Measurements from ENCODE around the gene PIK3C2G.

DNA sequence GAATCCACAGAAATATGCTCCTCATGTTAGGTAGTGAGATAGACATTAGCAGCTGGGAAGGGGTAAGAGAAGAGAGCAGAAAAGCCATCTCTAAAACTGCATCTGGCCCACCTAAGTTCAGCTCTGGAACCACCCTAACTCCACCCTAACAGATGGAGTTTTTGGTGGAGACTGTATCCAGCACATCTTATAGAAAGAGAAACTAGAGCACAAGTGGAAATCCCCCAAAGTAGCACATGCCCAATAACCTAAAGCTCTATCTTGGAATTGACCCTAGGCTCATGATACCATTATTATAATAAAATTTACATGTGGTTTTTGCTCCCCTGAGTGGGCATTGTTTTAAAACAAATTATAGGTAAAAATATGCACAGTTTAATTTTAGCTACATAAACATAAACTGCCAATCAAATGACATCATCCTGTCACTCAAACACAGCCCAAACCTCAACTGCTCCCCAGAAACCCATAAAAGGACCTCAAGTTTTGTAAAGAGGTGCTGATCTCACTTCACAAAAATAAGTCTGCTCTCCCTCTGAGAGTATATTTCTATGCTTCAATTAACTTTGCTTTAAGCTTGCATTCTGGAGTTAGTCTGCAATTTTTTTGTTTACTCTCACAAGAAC lies 206.4 kb downstream of the PIK3C2G start:
- TF ChIP-seq RAD21 (IDR thresholded peaks at IDR 0.05; ENCODE audit: low read depth) (no peak), POLR2A (IDR thresholded peaks at IDR 0.05; ENCODE audit: borderline replicate concordance, extremely low read depth, insufficient read depth, insufficient read length) (no peak), EGR1 (IDR thresholded peaks at IDR 0.05; ENCODE audit: low read depth) (no peak), CEBPB (IDR thresholded peaks at IDR 0.05; ENCODE audit: low read depth) (no peak), POLR2AphosphoS5 (IDR thresholded peaks at IDR 0.05; ENCODE audit: low read depth, low read length) (no peak), SP1 (IDR thresholded peaks at IDR 0.05; ENCODE audit: low read depth) (no peak), ZNF274 (IDR thresholded peaks at IDR 0.05; ENCODE audit: low read depth, low read length) (no peak)
- TF ChIP-seq, protein P1, sequence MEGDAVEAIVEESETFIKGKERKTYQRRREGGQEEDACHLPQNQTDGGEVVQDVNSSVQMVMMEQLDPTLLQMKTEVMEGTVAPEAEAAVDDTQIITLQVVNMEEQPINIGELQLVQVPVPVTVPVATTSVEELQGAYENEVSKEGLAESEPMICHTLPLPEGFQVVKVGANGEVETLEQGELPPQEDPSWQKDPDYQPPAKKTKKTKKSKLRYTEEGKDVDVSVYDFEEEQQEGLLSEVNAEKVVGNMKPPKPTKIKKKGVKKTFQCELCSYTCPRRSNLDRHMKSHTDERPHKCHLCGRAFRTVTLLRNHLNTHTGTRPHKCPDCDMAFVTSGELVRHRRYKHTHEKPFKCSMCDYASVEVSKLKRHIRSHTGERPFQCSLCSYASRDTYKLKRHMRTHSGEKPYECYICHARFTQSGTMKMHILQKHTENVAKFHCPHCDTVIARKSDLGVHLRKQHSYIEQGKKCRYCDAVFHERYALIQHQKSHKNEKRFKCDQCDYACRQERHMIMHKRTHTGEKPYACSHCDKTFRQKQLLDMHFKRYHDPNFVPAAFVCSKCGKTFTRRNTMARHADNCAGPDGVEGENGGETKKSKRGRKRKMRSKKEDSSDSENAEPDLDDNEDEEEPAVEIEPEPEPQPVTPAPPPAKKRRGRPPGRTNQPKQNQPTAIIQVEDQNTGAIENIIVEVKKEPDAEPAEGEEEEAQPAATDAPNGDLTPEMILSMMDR (IDR thresholded peaks at IDR 0.05 in 2 of 3, conservative IDR thresholded peaks at IDR 0.05 in 1 of 3; ENCODE audit: borderline replicate concordance in 1 of 3, insufficient read depth in 1 of 3, low read depth in 2 of 3, low read length in 2 of 3): no peak

All from HCT116 (cell line).